ENCODE results near the gene C6orf89. TPM values are rescaled to one million over a fixed set of nuclear protein-coding genes. Genes with fewer than 3 reads are reported as not detected.

The C6orf89 gene
- total and polyA plus RNA-seq, 2 of the 8 experiments (the other 6 are each of a cell fraction or from before 2014, with no cell fraction given), result 4.6 to 12.3 TPM

GRCh38 chr6:36863670-36864540 lies 21.8 kb upstream of the C6orf89 start:
- H2BK120ac ChIP-seq (replicated peaks; ENCODE audit: low read depth, low read length), result no peak overlapping the region
- no peak for DNase-seq (ENCODE audit: low read depth in 1 of 2, low spot score in 2 of 2)
- CTCF ChIA-PET (ENCODE audit: partially characterized antibody), result interaction anchor here (0.5 to 12.6 kb wide), 11 partner anchors 8 to 1327 kb away, joined by 3 to 99 read pairs (median 6); partner anchors contain the start of genes C6orf89 and PPIL1
- no peak for FAIRE-seq
- H3K79me1 ChIP-seq (ENCODE audit: low read depth, low read length), result peaks cover 24% of the 10 kb centered on the region
- no peaks in the 10 kb centered on the region; the same call in 1 of the 2 replicates for H3K23me2 ChIP-seq (ENCODE audit: low read depth, low read length)
- no peaks in the 10 kb centered on the region for H3K27me3 ChIP-seq (replicated peaks in 1 of 4; ENCODE audit: control insufficient read depth in 3 of 4, extremely low read depth in 1 of 4, insufficient read depth in 3 of 4, low read length in 3 of 4)
- TF ChIP-seq SIN3A (conservative IDR thresholded peaks at IDR 0.05 in 1 of 2, IDR thresholded peaks at IDR 0.05 in 1 of 2; ENCODE audit: low read depth in 1 of 2, low read length in 2 of 2) (no peak), RNF2 (IDR thresholded peaks at IDR 0.05; ENCODE audit: borderline replicate concordance, low read depth, low read length, missing control alignments, poor library complexity, severe bottlenecking) (no peak), RXRA (IDR thresholded peaks at IDR 0.05; ENCODE audit: insufficient read depth, low read depth, low read length) (no peak)
- no peak overlapping the region for H2BK15ac ChIP-seq (ENCODE audit: low read length)
- POLR2A ChIA-PET (ENCODE audit: partially characterized antibody), result interaction anchor here (0.9 to 5.1 kb wide), 5 partner anchors 10 to 266 kb away, joined by 3 to 32 read pairs (median 4); partner anchors contain the start of gene PPIL1
- H3K79me2 ChIP-seq (ENCODE audit: control insufficient read depth in 1 of 2, insufficient read depth in 2 of 2, low read length in 2 of 2), result peaks cover 5 to 87% of the 10 kb centered on the region in 2 experiments
- H2AK5ac ChIP-seq (ENCODE audit: low read depth, low read length), result no peak overlapping the region
- no peaks in the 10 kb centered on the region for H3K9me3 ChIP-seq (ENCODE audit: insufficient read depth in 2 of 2, low read depth in 1 of 2, low read length in 1 of 2)
- H2BK20ac ChIP-seq (ENCODE audit: low read length), result peak overlapping the region; percentile 9; the same call in 1 of the 2 replicates
- H3K36me3 ChIP-seq (ENCODE audit: control insufficient read depth in 2 of 4, insufficient read depth in 4 of 4, low read length in 3 of 4), result peaks cover 2 to 33% (median 15%) of the 10 kb centered on the region in 4 experiments
- H2AFZ ChIP-seq (ENCODE audit: low read length), result no peak overlapping the region
- no peak overlapping the region for H3K4me3 ChIP-seq (ENCODE audit: extremely low read depth in 1 of 4, insufficient read depth in 2 of 4, low read depth in 3 of 4, low read length in 4 of 4)
- WGBS, 2 experiments (ENCODE audit: extremely low coverage in 1 of 2, insufficient coverage in 1 of 2, insufficient read length in 1 of 2, insufficient replicate concordance in 2 of 2, low coverage in 1 of 2, low lambda C conversion rate in 2 of 2, missing lambda C conversion rate in 1 of 2), result 84% methylated on average over 12 of the region's 12 CpGs; no CpG with 5 or more reads in 1 of the 2 experiments
- H3K18ac ChIP-seq (ENCODE audit: extremely low read depth, low read length), result no peak overlapping the region
- H4K20me1 ChIP-seq (replicated peaks in 1 of 2; ENCODE audit: control insufficient read depth in 1 of 2, insufficient read depth in 2 of 2, low read length in 2 of 2), result peaks cover 7 to 14% of the 10 kb centered on the region in 2 experiments
- H4K8ac ChIP-seq (ENCODE audit: extremely low read depth, insufficient read depth, low read length), result no peak overlapping the region
- H3K4ac ChIP-seq (replicated peaks; ENCODE audit: insufficient read length, low read depth, low read length), result no peak overlapping the region
- no peak overlapping the region for H3K27ac ChIP-seq (ENCODE audit: low read depth, low read length)
- no peak overlapping the region for H3K14ac ChIP-seq (ENCODE audit: insufficient read length)
- 0 out of 7 replicates have a peak overlapping the region, but pooled peaks of 1 of the 4 experiments have one; percentile 26 for H3K9ac ChIP-seq (replicated peaks in 1 of 4; ENCODE audit: extremely low read depth in 1 of 4, low read depth in 3 of 4, low read length in 3 of 4)
- no peak overlapping the region for H2BK12ac ChIP-seq (ENCODE audit: low read depth, low read length)
- no peak overlapping the region for H4K91ac ChIP-seq (replicated peaks; ENCODE audit: insufficient read length, low read length)
- H3K23ac ChIP-seq (ENCODE audit: insufficient read length), result no peak overlapping the region
- no peak overlapping the region for H3K56ac ChIP-seq (replicated peaks; ENCODE audit: insufficient read length, low read depth, low read length)
- no peak overlapping the region for H4K5ac ChIP-seq (ENCODE audit: insufficient read length, low read depth, low read length)
- no peak overlapping the region for H2BK5ac ChIP-seq (ENCODE audit: low read depth, low read length)
- no peak overlapping the region for H3K4me2 ChIP-seq (ENCODE audit: insufficient read depth in 1 of 2, low read depth in 2 of 2, low read length in 2 of 2)
- H3K4me1 ChIP-seq (replicated peaks in 1 of 4; ENCODE audit: control insufficient read depth in 3 of 4, insufficient read depth in 4 of 4, low read length in 3 of 4), result peaks cover under 1 to 3% (median 2%) of the 10 kb centered on the region in 4 experiments; a peak in 3 of 7 replicates
